DMS79 treated with DMSO at 0.1 percent for 48 hours (cell line): ENCODE results near the gene IL36G.

Experiments used
- DNase-seq: peaks from one replicate; lab custom pipeline; 2025; lab: John Stamatoyannopoulos, UW

The IL36G gene

DNA sequence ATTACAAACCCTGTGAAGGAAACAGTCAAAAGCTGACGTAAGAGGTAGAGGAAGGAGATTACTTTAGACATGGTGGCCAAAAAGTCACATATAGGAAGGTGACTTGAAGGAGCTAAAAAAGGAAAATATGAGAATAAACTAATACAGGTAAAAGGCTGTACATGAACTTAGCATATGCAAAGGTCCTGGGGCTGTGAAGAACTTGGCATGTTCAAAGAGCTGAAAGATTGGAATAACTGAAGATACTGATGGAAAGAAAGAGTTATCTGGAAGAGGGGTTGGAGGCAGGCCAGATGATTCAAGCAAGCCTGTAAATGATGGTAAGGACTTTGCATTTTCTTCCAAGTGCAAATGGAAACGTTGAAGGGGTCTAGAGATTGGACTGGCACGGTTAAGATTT lies 40.7 kb downstream of the IL36G start:
- DNase-seq: no peak

DNA sequence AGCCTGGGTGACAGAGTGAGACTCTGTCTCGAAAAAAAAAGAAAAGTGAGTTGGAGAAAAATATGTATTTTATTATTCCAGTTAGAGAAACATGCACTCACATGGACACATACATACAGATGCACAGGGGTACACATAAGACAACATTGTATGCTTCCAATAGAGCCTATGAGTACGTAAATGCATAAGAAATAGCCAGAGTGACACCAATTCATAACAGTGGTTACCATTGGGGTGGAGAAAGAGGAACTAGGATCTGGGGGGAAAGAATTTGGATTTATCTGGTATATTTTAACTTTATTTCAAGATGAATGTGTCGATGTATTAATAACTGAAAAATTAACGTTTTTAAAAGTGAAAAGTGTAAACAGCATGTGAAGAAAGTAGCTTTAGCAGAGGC lies 43.5 kb downstream of the IL36G start:
- no peak for DNase-seq

DNA sequence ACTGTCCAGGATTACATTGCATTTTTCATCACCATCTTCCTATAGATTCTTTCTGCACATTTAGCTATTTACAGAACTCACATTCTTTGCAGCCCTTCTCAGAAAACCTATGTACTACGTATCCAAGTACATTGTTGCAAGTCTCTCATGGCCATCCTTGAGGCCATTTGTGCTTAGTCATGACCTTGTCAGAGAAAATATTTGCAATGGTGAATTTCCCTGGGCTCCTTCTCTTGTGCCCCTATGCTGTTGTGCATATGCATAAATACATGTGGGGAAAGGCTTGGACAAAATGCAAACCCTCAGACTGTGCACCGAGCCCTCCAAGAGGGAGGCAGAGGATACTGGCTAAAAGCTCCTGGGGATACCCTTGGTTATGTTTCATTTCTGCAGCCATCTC lies 47.0 kb downstream of the IL36G start:
- no peak for DNase-seq

- no peak for DNase-seq
These were observed 47.9 kb downstream of the IL36G start for GRCh38 chr2:113025737-113026136.

DNA sequence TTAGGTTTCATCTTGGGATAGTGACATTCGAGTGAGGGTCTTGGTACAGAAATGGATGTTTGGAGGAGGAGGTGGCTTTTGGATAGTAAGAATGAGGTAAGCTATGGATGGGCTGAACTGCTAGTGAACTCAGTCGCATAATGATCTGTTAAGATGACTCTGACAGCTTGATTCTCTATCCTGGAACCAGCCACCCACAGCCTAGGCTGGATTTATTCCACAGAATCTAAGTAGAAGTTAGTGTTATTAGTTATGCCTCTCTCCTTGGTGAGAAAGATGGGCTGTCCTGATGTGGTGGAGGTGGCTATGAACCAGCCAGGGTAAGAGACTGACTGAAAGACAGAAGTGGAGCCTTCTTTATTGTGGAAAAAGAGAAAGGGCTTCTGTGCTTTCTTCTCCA lies 49.9 kb downstream of the IL36G start:
- DNase-seq: no peak

- DNase-seq: no peak
These were observed 50.3 kb downstream of the IL36G start for GRCh38 chr2:113028112-113028511.

DNA sequence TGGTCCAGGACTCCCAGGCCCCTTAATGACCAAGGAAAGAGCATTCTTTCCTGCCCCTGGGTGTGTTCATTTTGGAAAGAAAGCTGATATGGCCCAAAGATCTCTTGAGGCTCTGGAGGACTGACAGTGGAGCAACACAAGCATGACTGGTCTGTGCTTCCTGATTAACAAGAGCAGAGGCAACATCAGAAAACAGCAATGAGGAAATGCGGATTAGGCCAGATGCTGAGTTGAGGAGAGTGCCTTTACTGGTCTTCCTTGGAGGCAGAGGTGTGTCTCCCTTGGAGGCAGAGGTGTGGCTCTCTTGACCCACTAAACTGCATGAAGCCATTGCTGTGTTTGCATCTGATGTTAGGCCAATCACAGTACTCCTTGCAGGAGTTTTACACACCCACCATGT lies 54.9 kb downstream of the IL36G start:
- no peak for DNase-seq

- no peak for DNase-seq
These were observed 56.2 kb downstream of the IL36G start for GRCh38 chr2:113034016-113034415.
